Type B pancreatic cell (in vitro differentiated cells): ENCODE results near the gene RNF157. TPM values are rescaled to one million over a fixed set of nuclear protein-coding genes. Genes with fewer than 3 reads are reported as not detected.

Experiments used
- DNase-seq: peaks from one replicate; pipeline ENCODE4 v3.0.0; 2021; ENCODE audit warnings: mixed read lengths; ENCODE audit not compliant: unreplicated experiment; ENCODE audit errors: extremely low spot score
- H3K27ac Mint-ChIP-seq: 2 replicates; pipeline ENCODE4 v1.8.0; 2021; ENCODE audit warnings: mild to moderate bottlenecking, mixed read lengths
- H3K27me3 Mint-ChIP-seq: 2 replicates; pipeline ENCODE4 v1.8.0; 2021; ENCODE audit warnings: mixed read lengths
- H3K36me3 Mint-ChIP-seq: 2 replicates; pipeline ENCODE4 v1.8.0; 2021; ENCODE audit warnings: mixed read lengths
- H3K4me1 Mint-ChIP-seq: one replicate; pipeline ENCODE4 v1.8.0; 2021; ENCODE audit warnings: mixed read lengths; ENCODE audit not compliant: unreplicated experiment
- H3K4me3 Mint-ChIP-seq: 2 replicates; pipeline ENCODE4 v1.8.0; 2021; ENCODE audit warnings: mild to moderate bottlenecking, mixed read lengths
- H3K9me3 Mint-ChIP-seq: 2 replicates; pipeline ENCODE4 v1.8.0; 2021; ENCODE audit warnings: mixed read lengths
- total RNA-seq: library from RNA; stranded (reverse); gene quantifications from 2 replicates; pipeline ENCODE4 v1.2.1, GENCODE V29; 2021; ENCODE audit warnings: low replicate concordance
- TF ChIP-seq, protein P1 (sequence below): fragments of 200-600 bp; sonication (generic); conservative IDR thresholded peaks from 2 replicates; pipeline ENCODE4 v1.5.0; 2021; ENCODE audit warnings: antibody characterized with exemption, mild to moderate bottlenecking

The RNF157 gene
- total RNA-seq, 1 donor from 2014 or later: 27.0 TPM

DNA sequence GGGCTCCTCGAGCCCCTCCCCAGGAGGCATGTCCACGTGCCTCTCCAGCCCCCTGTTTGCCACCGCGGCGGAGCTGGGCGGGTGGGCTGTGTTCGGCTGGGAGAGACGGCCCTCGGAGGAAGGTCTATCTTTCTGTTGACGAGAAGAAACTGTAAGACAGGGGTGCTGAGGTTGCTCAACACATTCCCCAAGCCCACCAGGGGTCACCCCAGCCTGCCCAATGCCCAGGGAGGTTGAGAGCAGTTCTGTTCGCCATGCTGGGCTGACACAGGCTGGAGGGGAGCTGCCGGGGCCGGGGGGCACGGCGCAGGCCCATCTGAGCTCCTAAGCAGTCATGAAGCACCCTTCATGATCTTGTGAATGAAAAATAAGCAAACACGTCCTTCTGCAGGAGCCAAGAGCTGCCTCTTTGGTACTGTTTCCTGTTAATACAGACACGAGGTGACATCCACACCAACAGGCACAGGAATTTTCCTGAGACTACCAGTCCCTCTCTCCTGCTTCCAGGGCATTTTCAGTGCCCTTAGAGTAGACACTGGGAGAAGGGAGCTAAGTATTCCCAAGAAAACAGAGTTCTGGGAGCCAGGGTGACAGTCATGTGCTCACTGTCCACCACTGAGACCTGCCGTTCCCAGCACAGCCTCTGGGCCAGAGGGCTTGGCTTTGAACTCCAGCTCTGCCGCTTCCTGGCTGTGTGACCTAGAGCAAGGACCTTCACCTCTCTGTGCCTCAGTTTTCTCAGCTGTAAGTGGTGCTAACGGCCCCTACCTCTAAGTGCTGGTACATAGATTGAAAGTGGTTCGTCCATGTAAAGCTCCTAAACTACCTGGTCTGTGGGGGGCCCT is 34.0 kb upstream of the RNF157 start:
- Mint-ChIP-seq H3K4me1 (peaks cover 15% of the 10 kb centered on the region), H3K27ac (no peak overlapping the region), H3K27me3 (no peaks in the 10 kb centered on the region), H3K9me3 (no peaks in the 10 kb centered on the region), H3K36me3 (no peaks in the 10 kb centered on the region), H3K4me3 (no peak overlapping the region)
- TF ChIP-seq, protein P1, sequence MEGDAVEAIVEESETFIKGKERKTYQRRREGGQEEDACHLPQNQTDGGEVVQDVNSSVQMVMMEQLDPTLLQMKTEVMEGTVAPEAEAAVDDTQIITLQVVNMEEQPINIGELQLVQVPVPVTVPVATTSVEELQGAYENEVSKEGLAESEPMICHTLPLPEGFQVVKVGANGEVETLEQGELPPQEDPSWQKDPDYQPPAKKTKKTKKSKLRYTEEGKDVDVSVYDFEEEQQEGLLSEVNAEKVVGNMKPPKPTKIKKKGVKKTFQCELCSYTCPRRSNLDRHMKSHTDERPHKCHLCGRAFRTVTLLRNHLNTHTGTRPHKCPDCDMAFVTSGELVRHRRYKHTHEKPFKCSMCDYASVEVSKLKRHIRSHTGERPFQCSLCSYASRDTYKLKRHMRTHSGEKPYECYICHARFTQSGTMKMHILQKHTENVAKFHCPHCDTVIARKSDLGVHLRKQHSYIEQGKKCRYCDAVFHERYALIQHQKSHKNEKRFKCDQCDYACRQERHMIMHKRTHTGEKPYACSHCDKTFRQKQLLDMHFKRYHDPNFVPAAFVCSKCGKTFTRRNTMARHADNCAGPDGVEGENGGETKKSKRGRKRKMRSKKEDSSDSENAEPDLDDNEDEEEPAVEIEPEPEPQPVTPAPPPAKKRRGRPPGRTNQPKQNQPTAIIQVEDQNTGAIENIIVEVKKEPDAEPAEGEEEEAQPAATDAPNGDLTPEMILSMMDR: no peak
- DNase-seq: no peak

DNA sequence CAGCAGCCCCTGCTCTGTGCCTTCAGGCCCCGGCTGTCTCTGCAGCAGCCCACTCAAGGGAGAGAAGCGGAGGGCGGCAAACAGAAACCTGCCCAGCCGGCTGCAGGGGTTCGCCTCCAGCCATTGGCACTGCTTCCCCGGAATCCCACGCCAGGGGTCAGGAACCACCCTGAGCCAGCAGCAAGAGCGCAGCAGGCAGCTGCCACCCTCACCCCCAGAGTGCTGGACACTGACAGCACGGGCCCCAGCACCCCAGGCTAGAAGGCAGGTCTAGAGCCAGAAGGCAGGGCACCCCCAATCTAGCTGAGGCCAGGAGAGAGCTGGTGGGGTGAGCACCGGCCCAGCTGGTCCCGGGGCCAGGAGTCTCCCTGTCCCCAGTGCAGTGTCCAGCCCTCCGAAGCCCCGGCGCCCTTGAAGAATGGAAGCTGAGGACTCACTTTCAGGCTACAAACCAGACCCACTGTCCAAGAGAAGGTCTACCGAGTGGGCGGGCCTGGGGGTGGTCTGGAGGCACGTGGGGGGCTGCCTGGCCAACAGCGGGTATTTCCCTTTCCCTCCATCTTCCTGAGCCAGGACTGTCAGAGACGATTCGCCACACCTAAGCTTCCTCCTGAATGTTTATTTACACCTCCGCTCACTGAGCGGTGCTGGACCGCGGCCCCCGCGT is 33.3 kb upstream of the RNF157 start:
- no peak overlapping the region for H3K27ac Mint-ChIP-seq
- H3K9me3 Mint-ChIP-seq: no peaks in the 10 kb centered on the region
- H3K4me3 Mint-ChIP-seq: no peak overlapping the region

DNA sequence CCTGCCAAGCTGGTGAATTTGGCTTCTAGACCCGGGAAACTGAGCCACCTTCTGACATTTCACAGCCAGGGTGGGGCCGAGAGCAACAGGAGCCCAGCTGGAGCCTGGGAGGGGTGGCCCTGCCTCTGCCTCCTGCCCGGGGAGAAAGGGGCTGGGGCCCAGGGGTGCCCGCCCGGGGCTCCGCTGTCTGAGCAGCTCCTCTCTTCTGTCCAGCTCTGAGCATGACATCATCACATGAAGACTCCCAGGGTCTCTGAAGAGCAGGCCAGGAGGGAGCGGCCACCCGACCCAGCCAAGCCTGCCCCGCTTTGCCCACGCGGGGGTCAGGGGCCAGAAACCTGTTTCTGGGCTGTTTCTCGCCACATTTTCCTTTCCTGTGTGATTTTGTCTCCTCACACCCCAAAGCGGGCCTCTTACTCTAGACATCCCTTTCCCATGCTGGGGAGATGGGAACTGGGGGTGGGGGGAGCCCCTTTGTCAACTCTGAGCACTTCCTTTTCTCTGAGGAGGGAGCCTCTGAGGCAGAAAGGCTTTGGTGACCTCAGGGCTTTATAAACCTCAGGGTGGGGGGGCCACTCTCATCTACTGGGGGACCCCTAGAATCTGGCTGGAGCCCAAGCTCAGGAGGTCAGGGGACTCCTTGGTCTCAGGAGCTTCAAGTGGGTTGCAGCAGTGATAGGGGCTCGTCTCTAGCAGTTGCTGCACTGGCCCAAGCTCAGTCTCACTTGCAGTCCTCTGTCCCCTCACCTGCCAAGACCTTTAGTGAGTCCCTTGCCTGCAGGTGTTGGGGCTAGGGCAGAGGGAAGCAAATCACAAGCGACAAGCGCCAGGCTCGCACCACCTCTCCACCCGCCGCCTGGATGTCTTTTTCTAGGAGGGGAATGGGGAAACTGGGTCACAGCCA is 32.5 kb upstream of the RNF157 start:
- TF ChIP-seq, protein P1: no peak
- Mint-ChIP-seq H3K4me3 (no peak overlapping the region), H3K4me1 (peaks cover 22% of the 10 kb centered on the region), H3K27me3 (no peaks in the 10 kb centered on the region), H3K36me3 (peaks cover 5% of the 10 kb centered on the region), H3K27ac (peak overlapping the region; percentile 34), H3K9me3 (no peaks in the 10 kb centered on the region)
- no peak for DNase-seq

More for the DNA sequence above, 33.3 kb upstream of the RNF157 start:
- DNase-seq: no peak
- H3K27me3 Mint-ChIP-seq: no peaks in the 10 kb centered on the region
- H3K4me1 Mint-ChIP-seq: peaks cover 16% of the 10 kb centered on the region
- TF ChIP-seq, protein P1: no peak
- H3K36me3 Mint-ChIP-seq: no peaks in the 10 kb centered on the region

DNA sequence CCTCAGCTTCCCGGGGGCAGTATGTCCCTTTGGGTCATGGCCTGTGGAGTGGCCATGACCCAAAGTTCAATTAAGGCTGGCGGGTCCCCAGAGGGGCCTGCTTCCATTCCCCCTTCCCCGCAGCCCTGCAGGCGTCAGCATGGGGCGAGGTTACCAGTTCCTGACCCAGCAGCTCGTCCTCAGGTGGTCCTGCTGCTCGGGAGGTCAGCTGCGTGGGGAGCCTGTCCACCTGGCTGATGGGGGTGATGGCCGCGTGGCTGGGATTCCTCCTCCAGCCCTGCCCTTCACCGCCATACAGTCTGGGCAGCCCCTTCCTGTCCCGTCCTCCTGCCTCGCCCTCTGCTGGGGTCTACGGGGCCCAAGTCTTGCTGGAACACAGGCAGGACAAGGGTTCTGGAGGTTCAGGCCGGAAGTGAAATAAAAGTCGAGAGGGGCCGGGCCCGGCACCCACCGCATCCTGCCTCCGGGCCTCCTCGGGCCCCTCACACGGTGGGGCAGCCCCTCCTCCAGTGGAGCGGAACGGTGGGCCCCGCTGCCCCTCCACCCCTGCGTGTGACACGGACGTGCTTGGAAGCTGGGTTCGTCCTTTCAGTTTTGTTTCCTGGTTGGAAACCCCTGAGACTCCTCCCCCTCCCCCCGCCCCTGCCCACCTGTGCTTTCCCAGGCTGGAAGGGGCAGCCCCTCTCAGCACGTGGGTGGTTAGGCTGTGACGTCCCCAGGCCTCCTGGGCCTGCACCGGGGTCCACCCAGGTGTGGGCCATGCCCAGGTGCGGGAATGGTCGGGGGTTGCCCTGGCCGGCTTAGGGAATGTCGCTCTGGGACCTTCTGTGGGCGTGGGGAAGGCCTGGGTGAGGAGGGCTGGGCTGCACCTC is 31.6 kb upstream of the RNF157 start:
- no peak for DNase-seq
- Mint-ChIP-seq H3K4me1 (peaks cover 21% of the 10 kb centered on the region), H3K36me3 (peaks cover 6% of the 10 kb centered on the region), H3K9me3 (no peaks in the 10 kb centered on the region), H3K27me3 (no peaks in the 10 kb centered on the region), H3K27ac (no peak overlapping the region), H3K4me3 (peak overlapping the region; percentile 34)
- TF ChIP-seq, protein P1: no peak
